Heart right ventricle (tissue), 16 donors: ENCODE measurements around the gene CSNK2A1. TPM values are rescaled to one million over a fixed set of nuclear protein-coding genes. Genes with fewer than 3 reads are reported as not detected.
A peak's percentile ranks its signal among the peaks of the same experiment; 100 is the strongest.

Source experiments
- ATAC-seq, 8 donors: fragments of 200-7000 bp; cut with Tn5 transposase; one replicate each; pipeline ENCODE4 v1.9.1; 2020; ENCODE audit warnings: mild to moderate bottlenecking in 8 of 8, moderate library complexity in 8 of 8, moderate number of reproducible peaks in 1 of 8
- DNase-seq, 2 donors: peaks; one replicate each; pipeline ENCODE4 v3.0.0-alpha.2; 2020
- H3K27ac ChIP-seq, 10 donors: fragments of 200-600 bp; sonication (generic) in 2 of 10; one replicate each; pipeline versions ENCODE4 v1.5.0 to v1.8.0; 2020 to 2022; ENCODE audit warnings: mild to moderate bottlenecking in 3 of 10
- H3K27me3 ChIP-seq, 7 donors: fragments of 200-600 bp; one replicate each; pipeline ENCODE4 v1.8.0; 2021 to 2022; ENCODE audit warnings: mild to moderate bottlenecking in 2 of 7
- H3K36me3 ChIP-seq, 9 donors: fragments of 200-600 bp; sonication (generic) in 1 of 9; one replicate each; pipeline versions ENCODE4 v1.5.0 to v1.8.0; 2020 to 2022; ENCODE audit warnings: mild to moderate bottlenecking in 2 of 9
- H3K4me1 ChIP-seq, 9 donors: fragments of 200-600 bp; sonication (generic) in 1 of 9; one replicate each; pipeline versions ENCODE4 v1.5.0 to v1.8.0; 2020 to 2022; ENCODE audit warnings: mild to moderate bottlenecking in 4 of 9
- H3K4me3 ChIP-seq, 10 donors: fragments of 200-600 bp; sonication (generic) in 2 of 10; one replicate each; pipeline versions ENCODE4 v1.5.0 to v1.8.0; 2020 to 2022; ENCODE audit warnings: mild to moderate bottlenecking in 7 of 10, moderate library complexity in 2 of 10
- H3K9me3 ChIP-seq, 11 donors: fragments of 200-600 bp in 10 of 11; sonication (generic) in 2 of 11; one replicate each; pipeline versions ENCODE4 v1.5.0 to v1.8.0; 2013 to 2022; ENCODE audit warnings: mild to moderate bottlenecking in 2 of 11, control low read depth in 1 of 11, moderate library complexity in 1 of 11
- WGBS, 2 donors: extraction: QIAGEN DNeasy Blood & Tissue Kit; methylation state at CpG; one replicate each; pipeline ENCODE4 v1.1.7; 2013; ENCODE audit warnings: inconsistent platforms in 1 of 2; 5-methylcytosine and 5-hydroxymethylcytosine counted together
- intact Hi-C, 10 donors: fragments of 100-400 bp; cut with DNase I; formaldehyde crosslinking; loops; one replicate each; pipeline versions ENCODE4 v1.11.1 to v1.14.2; 2022
- long read RNA-seq, 3 donors: library from polyadenylated mRNA; unstranded; transcript quantifications; one replicate each; pipeline ENCODE4 v2.0.0, GENCODE V29; 2020 to 2021
- polyA plus RNA-seq, 2 donors: library from polyadenylated mRNA; stranded (reverse); fragments of 200-250 nt; gene quantifications; one replicate each; pipeline ENCODE4 v1.2.3, GENCODE V29; 2013
- total RNA-seq, 10 donors: library from RNA; stranded (reverse); fragmentation: NEBNext Ultra II Directional in 3 of 10; extraction: Animal tissue kit (Norgen Biotek cat#: 25700) in 3 of 10; gene quantifications; one replicate each; pipeline versions ENCODE4 v1.2.1 to v1.2.4, GENCODE V29; 2021 to 2023
- TF ChIP-seq, protein P1 (sequence below), 9 donors: fragments of 200-600 bp; sonication (generic) in 2 of 9; IDR thresholded peaks; one replicate each; pipeline versions ENCODE4 v1.5.0 to v1.8.0; 2021 to 2022; ENCODE audit warnings: antibody characterized with exemption in 9 of 9, mild to moderate bottlenecking in 5 of 9, moderate library complexity in 1 of 9
- donor health status: Arrhythmogenic right ventricular cardiomyopathy.
- donor health status: ischemic (EF 13 %, LVEDD 7.1; RV severe dilation, severe dysfunction).
- donor health status: healthy with polysubstance abuse.
- donor health status: DM: no; HTN: yes; CAD: no.
- donor health status: DM: no; HTN: no; CAD: no.
- donor health status: ischemic (EF 25% LVEDD 6.9; RV normal size, moderate dysfunction).
- donor health status: ischemic (EF 25% LVEDD 5.7; RV mildly dilated, moderate dysfunction).
- donor health status: healthy.
- donor health status: DM: yes; HTN: yes; CAD: no.
- donor health status: Ischemic cardiomyopathy.
- donor health status: ischemic (EF 35%, LVEDD 5.7; RV mildly dilated, moderate dysfunction).
- donor health status: nonischemic (EF 11% LVEDD 7.7; RV severe dilation, severe dysfunction).
- donor health status: DM: yes; HTN: yes; CAD: no.
- donor health status: PGD.
- donor health status: ischemic (EF 29% LVEDD 5.4; RV normal size, mild dysfunction).
- donor health status: nonischemic (EF 23%, LVEDD 6.1; RV moderate dilation, normal function).

The CSNK2A1 gene
- total RNA-seq: 100 to 1,000 TPM; 111 to 137 (median 129) TPM
- 10 to 100 TPM; 21.4 to 38.2 TPM for polyA plus RNA-seq
- long read RNA-seq, donor 1, full-length matches to known transcripts: 35 of 52 reads
- long read RNA-seq, donor 1, partial matches to known transcripts: 2 of 52 reads
- long read RNA-seq, donor 1, other reads (novel, unspliced or antisense): 15 of 52 reads
- long read RNA-seq, donor 2, full-length matches to known transcripts: 57 of 77 reads
- long read RNA-seq, donor 2, partial matches to known transcripts: 5 of 77 reads
- long read RNA-seq, donor 2, other reads (novel, unspliced or antisense): 15 of 77 reads
- long read RNA-seq, donor 3, full-length matches to known transcripts: 98 of 129 reads
- long read RNA-seq, donor 3, partial matches to known transcripts: 12 of 129 reads
- long read RNA-seq, donor 3, other reads (novel, unspliced or antisense): 19 of 129 reads

GRCh38 chr20:543369-544152 is at the start of gene CSNK2A1:
Gene CSNK2A1, minus strand, starts transcription at chr20:543790. Its CDS starts 35,239 bp downstream, at chr20:508551.
- ATAC-seq (peak; percentile 98 to 99 (median 99)), DNase-seq (peak; percentile 95)
- 0 to 1% methylated on average over 44 of the region's 44 CpGs for WGBS, 2 donors
- Histone ChIP-seq H3K27ac (peak within 1 kb of the TSS; percentile 87 to 98 (median 94)), H3K36me3 (peaks cover 0 to 5% (median 0%) of the 10 kb centered on the region in 9 donors), H3K4me3 (peak within 1 kb of the TSS; percentile 81 to 99 (median 96)), H3K9me3 (peaks cover 0 to 18% (median 0%) of the 10 kb centered on the region in 11 donors), H3K27me3 (no peaks in the 10 kb centered on the region), H3K4me1 (peaks cover 8 to 54% (median 40%) of the 10 kb centered on the region in 9 donors)
- TF ChIP-seq, protein P1, sequence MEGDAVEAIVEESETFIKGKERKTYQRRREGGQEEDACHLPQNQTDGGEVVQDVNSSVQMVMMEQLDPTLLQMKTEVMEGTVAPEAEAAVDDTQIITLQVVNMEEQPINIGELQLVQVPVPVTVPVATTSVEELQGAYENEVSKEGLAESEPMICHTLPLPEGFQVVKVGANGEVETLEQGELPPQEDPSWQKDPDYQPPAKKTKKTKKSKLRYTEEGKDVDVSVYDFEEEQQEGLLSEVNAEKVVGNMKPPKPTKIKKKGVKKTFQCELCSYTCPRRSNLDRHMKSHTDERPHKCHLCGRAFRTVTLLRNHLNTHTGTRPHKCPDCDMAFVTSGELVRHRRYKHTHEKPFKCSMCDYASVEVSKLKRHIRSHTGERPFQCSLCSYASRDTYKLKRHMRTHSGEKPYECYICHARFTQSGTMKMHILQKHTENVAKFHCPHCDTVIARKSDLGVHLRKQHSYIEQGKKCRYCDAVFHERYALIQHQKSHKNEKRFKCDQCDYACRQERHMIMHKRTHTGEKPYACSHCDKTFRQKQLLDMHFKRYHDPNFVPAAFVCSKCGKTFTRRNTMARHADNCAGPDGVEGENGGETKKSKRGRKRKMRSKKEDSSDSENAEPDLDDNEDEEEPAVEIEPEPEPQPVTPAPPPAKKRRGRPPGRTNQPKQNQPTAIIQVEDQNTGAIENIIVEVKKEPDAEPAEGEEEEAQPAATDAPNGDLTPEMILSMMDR (IDR thresholded peaks at IDR 0.05): no peak
- intact Hi-C loops: loop anchor here in 1 of 10 donors (5.0 kb wide), 1 partner anchor 181 kb away; no protein-coding TSS in a partner anchor

DNA sequence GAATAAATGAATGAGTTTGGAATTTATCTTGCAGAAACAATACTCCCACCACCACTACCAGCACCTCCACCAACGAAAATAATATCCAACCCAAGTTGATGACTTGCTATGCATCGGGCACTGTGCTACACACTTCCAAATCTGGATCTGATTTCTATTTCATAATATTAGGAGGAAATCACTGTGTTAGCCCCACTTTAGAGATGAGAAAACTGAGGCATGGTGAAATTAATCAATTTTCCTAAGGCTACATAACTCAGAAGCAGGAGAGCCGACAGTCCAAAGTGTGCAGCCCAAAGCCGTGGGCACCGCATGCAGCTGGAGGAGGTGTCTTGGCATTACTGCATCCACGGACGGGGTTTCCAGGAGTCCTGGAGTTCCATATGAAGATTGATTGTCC is 48.9 kb upstream of the CSNK2A1 start:
- no peak overlapping the region for H3K4me3 ChIP-seq
- no peaks in the 10 kb centered on the region for H3K36me3 ChIP-seq
- ATAC-seq (no peak), DNase-seq (no peak)
- WGBS, 2 donors: 92 to 94% methylated on average over 7 of the region's 7 CpGs
- no peaks in the 10 kb centered on the region for H3K27me3 ChIP-seq
- TF ChIP-seq, protein P1 (IDR thresholded peaks at IDR 0.05): no peak
- H3K4me1 ChIP-seq: peaks cover 7 to 57% (median 34%) of the 10 kb centered on the region in 9 donors
- no peaks in the 10 kb centered on the region for H3K9me3 ChIP-seq
- H3K27ac ChIP-seq: no peak overlapping the region
- intact Hi-C loops: no loop called here

GRCh38 chr20:591941-592340 is 48.4 kb upstream of the CSNK2A1 start:
- 85% methylated on average over 5 of the region's 5 CpGs for WGBS, 2 donors
- TF ChIP-seq, protein P1 (IDR thresholded peaks at IDR 0.05): no peak
- intact Hi-C loops: no loop called here

More at GRCh38 chr20:591941-592340, 48.4 kb upstream of the CSNK2A1 start:
- no peaks in the 10 kb centered on the region for H3K27me3 ChIP-seq
- no peaks in the 10 kb centered on the region for H3K9me3 ChIP-seq
- H3K4me3 ChIP-seq: no peak overlapping the region
- no peak overlapping the region for H3K27ac ChIP-seq
- H3K4me1 ChIP-seq: peaks cover 7 to 52% (median 31%) of the 10 kb centered on the region in 9 donors
- ATAC-seq (no peak), DNase-seq (no peak)
- H3K36me3 ChIP-seq: no peaks in the 10 kb centered on the region
